NCI-H2081 treated with DMSO at 0.1 percent for 48 hours (cell line): ENCODE data around the gene ADAMTS2.

Source experiments
- DNase-seq: peaks from one replicate; lab custom pipeline; 2025; lab: John Stamatoyannopoulos, UW

ADAMTS2 gene

GRCh38 chr5:179124853-179125788 is 220.1 kb downstream of the ADAMTS2 start:
- DNase-seq, result no peak

DNA sequence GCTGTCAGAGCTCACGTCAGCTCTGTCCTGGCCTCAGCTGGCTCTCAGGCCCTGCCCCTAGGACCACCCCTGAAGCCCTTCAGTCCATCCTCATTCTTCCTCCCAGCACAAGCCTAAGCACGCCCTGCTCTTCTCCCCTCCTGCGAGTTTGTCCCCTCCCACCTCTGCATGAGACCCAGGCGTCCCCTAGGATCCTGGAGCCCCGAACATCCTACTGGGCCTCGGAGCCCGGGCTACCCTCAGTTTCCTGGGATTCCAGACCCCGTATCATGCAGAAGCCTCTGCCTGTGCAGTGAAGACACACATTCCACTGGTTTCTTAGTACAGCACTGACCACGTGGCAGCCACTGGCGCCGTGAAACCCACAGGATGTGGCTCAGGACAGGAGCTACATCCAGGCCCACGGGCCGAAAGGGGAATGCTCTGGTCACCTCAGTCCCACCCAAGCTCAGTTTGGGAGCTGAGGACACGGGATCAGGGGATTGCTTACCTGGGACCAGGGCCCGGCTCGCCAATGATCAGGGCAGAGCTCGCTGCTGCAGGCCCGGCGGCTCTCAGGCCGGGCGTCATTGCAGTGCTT is 220.9 kb downstream of the ADAMTS2 start:
- no peak for DNase-seq

DNA sequence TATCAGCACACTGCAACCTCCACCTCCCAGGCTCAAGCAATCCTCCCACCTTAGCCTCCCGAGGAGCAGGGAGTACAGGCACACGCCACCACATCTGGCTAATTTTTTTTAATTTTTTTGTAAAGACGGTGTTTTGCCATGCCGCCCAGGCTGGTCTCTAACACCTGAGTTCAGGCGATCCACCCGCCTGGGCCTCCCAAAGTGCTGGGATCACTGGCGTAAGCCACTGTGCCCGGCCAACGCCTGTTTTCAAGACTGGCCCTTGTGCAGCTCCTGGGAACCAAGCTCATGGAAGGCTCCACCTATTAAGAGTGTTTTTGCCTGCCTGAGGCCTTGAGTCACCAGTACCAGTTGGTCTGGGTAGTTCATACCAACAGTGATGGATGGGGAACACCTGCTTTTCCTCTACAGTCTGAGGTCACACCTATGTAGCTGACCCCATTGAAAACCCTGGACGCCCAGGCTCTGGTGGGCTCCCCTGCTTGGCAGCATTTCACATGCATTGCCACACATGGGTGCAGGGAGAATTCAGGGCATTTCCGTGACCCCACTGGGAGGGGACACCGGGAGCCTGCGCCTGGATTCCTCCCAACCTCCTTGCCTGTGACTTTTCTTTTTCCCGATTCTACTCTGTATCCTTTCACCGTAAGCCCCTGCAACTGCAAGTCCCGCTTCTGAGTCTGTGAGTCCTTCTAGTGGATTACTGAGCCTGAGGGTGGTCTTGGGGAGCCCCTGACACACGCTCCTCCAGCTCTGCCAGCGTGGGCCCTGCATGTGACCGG is 221.6 kb downstream of the ADAMTS2 start:
- no peak for DNase-seq

GRCh38 chr5:179123109-179123426 is 222.2 kb downstream of the ADAMTS2 start:
- no peak for DNase-seq

DNA sequence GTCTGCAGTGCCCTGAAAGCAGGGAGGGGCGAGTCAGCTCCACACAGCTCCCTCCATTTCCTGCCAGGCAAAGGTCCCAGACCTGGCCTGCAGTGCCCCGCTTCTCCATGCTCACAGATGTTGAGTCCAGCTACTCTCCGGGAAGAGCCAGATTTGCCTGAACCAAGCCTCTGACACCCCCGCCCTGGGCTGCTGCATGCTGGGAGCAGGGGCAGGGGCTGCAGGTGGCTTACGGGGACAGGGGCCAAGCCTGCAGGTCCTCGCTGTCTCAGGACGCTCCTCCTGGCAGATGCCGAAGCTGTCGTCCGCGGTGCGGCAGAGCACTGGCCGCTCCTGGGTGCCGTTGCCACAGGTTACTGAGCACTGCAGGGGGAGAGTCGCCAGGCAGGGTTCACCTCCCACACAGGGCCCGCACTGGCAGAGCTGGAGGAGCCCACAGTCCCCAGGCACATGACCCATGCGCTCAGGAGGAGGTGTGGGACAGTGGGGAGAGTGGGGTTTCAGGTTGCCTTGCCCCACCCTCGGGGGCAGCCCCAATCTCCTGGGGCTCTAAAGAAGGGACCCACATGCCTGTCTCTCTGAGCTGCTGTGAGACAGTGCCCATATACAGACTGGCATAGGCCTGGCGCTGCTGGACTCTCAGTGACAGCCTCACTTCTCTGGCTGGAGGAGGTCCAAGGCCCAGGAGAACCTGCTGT is 222.7 kb downstream of the ADAMTS2 start:
- DNase-seq, result no peak

DNA sequence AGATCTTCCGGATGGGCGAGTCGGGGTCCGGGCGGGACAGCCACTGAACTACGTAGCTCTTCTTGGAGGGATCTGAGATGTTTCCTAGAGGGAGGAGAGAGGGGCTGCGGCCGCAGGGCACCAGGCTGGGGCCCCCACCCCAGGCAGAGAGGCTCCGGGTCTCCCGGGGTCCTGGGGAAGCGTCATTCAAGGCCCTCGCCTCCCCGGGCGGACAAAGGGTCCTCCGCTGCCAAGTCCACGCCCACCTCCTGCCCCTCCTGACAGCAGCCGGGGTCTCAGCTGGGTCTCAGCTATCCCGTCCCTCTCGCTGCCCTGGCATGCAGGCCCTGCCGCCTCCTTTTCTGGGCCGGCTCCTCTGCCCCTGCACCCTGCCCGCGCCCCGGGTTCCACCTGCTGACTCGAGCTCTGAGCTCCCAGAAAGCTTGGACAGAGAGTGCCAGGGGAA is 223.6 kb downstream of the ADAMTS2 start:
- no peak for DNase-seq

- no peak for DNase-seq
Observed at GRCh38 chr5:179120951-179121666, 224.2 kb downstream of the ADAMTS2 start.

DNA sequence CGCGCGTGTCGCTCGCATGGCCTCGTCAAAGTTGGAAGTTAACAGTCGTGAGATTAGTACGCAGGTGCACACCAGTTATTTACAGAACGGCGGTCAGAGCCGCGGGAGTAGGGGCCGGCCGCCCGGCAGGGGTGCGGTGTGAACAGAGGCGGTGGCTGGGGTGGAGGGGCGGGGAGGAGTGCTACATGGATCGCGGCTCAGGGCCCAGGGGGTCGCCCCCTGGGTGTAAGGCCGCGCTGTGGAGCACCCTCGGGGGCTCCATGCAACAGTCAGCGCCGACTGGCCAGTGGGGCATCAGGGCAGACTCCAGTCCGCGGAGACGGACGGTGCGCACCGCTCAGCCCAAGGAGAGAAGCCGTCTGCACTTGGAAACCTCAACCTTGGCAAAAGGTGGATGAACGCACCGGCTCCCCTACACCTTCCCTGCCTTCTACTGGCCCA is 224.8 kb downstream of the ADAMTS2 start:
- DNase-seq, result no peak

DNA sequence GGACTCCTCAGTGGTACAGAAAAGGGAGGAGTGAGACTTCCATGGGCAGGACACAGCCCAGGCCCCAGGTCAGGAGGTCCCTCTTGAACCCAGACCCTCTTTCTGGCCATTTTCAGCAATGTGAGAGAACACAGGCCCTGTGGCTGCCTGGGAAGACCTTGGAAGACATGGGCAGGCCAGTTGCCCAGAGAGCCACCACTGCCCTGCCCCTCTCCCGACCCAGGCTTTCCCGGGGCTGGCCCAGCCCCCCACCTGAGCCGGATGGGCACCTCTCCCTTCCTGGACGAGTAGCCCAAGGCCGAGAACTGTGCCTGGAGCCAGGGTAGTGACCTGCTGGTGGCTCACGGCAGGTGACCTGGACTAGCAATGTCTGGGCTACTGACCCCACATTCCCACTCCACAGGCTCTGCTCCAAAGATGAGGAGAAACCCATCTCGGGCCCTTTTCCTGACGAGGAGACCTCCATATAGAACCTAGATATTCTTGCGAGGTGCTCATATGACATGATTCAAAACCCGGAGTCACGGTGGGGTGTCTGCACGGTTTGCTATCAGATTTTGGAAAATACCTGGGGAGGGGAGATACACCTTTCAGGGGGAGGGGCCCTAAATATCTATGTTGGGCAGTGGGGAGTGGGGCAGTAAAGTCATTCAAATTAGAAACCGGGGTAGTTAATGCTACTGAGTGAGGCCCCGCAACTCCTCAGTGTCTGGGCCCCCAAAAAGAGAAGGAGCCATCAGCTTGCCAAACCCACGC is 225.7 kb downstream of the ADAMTS2 start:
- no peak for DNase-seq

DNA sequence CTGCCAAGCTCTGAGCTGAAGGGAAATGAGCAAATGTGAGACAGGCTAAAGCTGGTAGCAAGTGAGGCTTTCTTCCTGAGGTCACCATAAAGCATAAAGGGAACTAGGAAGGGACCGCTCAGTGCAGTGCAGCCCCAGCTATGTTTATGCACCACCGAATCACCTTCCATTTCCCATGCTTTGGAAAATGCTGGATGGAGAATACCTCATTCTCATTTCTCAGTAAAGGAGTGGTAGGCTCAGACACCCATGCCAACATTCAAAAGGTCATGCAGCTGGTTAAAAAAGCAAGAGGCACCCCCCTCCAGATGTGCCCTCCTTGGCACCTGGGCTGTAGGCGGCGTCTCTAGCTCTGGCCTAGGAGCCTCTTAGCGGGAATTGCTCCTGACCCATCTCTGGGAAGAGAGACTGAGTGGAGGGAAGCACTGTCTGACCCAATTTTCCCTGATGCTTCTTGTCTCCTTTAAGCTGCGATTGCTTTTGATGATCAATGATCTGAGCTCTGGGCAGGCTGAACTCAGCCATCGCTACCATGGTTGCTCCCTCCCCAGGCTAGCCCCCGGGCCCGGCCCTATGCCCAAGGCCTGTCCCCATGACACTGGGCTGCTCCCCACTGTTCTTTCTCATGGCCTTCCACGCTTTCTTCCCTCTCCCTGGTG is 226.4 kb downstream of the ADAMTS2 start:
- no peak for DNase-seq

- DNase-seq, result no peak
Observed at GRCh38 chr5:179118338-179118737, 226.9 kb downstream of the ADAMTS2 start.

DNA sequence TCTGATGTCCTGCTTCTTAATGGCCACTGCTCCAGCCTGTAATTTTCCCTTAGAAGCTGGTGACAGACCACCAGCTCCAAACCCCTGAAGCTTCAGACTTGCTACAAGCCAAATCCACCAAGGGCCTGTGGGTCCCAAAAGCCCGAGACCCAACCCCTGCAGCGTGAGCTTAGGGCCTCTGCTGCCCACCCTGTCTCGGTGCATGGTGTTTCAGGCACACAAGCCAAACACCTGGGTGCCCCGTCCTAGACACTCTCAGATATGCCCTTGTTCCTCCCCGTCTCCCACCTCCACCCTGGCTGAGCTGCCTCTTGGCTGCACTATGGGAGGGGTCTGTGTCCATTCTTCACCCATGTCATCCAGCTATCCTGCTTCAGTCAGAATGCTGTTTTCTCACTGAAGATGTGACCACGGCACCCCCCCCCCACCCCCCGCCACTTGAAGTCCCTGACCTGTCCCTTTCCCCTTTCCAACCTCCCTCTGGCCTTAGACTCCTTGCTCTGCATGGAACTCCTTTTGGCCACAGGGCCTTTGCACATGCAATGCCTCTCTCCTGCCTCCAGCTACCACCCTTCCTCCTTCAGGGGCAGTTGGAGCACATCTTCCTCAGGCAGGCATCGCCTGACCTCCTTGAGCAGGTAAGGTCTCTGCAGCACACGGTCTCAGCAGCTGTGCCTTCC is 229.3 kb downstream of the ADAMTS2 start:
- DNase-seq, result no peak

GRCh38 chr5:179115307-179115706 is 230.0 kb downstream of the ADAMTS2 start:
- no peak for DNase-seq

DNA sequence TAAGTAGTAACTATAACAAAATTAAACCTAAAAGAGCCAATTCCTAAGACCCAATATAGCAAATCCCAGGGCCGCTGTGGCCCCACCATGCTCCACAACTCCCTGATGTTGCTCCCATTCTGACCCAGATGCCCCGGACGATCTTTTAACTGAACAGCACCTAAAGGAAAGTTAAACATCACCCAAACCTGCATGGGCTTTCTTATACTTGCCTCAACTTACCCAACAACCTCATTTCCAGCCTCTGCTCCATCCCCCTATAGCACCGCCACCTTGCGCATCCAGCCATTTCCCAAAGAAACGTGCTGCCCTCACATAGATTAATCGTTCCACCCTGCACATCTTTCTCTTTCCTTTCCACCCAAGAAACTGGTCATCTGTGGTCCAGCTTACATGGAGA is 230.5 kb downstream of the ADAMTS2 start:
- DNase-seq, result no peak

DNA sequence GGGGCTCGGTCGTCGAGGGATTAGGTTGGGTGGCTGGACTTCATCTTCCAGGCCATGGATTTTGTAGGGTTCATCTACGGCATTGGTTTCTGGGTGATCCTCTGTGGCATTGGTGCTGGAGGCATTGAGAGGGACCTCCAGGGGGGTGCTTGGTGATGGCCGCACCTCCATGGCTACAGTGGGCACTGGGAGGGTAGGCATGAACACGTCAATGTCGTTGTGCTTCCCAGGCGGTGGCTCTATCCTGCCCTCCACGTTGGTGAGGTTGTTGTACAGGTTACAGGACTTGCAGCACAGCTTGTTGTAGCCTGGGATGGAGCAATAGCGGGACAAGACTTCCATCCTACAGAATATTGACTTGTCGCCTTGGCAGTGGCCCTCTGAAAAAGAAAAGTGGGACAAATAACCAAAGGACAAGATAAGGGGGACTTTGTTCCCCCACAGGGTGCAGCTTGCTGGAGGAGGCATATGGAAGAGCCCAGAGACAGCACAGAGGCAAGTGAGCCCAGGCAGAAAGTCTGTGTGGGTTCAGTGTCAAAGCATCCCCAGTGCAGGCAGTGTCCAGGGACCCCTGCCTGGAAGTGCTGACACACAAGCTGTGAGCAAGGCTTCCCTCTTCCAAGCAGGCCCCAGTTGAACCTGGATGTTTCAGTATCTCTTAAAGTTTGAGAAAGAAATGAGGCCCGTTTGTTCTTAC is 231.2 kb downstream of the ADAMTS2 start:
- DNase-seq, result no peak

DNA sequence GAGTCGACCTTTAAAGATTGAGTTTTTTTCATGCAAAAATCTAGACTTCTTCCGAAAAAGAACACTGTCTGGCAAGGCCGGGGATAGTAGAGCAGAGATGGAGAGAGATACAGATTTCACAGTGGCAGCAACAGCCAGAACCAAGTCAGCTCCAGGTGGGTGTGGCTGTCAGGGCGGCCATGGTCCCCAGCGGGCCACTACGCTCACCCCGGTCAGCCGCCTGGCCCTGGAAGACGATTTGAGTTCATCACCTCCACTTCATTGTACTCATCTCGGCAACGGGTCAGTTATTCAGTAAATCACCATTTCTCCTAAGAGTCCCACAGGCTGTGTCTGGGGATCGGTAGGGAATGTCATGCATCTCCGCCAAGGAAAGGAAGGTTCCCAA is 232.1 kb downstream of the ADAMTS2 start:
- no peak for DNase-seq

GRCh38 chr5:179112469-179113142 is 232.7 kb downstream of the ADAMTS2 start:
- no peak for DNase-seq
